Measurements from ENCODE around the gene NIP7. TPM values are rescaled to one million over a fixed set of nuclear protein-coding genes. Genes with fewer than 3 reads are reported as not detected.
"Not testable (repeated sequence)": the region's sequence is repeated elsewhere in the genome, so short reads cannot be mapped to it uniquely, and the experiment has no call there.

The NIP7 gene
- total RNA-seq, 2 donors from 2014 or later: 11.0 to 33.4 TPM

GRCh38 chr16:69346683-69347082, 7.1 kb downstream of the NIP7 start:
- ATAC-seq (ENCODE audit: insufficient number of reproducible peaks, low FRiP score, low read depth) (no peak), DNase-seq (ENCODE audit: low spot score) (no peak)
- Histone ChIP-seq H3K4me1 (ENCODE audit: control insufficient read depth in 1 of 2, low read depth in 2 of 2) (no peaks in the 10 kb centered on the region), H3K27me3 (replicated peaks; ENCODE audit: insufficient read depth) (no peaks in the 10 kb centered on the region), H3K27ac (no peak overlapping the region), H3K36me3 (peaks cover 12% of the 10 kb centered on the region), H3K4me3 (no peak overlapping the region), H3K9me3 (no peaks in the 10 kb centered on the region)
- no peak for TF ChIP-seq CTCF (IDR thresholded peaks at IDR 0.05)

- H3K36me3 ChIP-seq: peaks cover 6% of the 10 kb centered on the region
- H3K4me3 ChIP-seq: no peak overlapping the region
- H3K4me1 ChIP-seq (ENCODE audit: control insufficient read depth in 1 of 2, low read depth in 2 of 2): no peaks in the 10 kb centered on the region
- no peaks in the 10 kb centered on the region for H3K9me3 ChIP-seq
- no peaks in the 10 kb centered on the region for H3K27me3 ChIP-seq (replicated peaks; ENCODE audit: insufficient read depth)
- DNase-seq (ENCODE audit: low spot score) (no peak), ATAC-seq (ENCODE audit: insufficient number of reproducible peaks, low FRiP score, low read depth) (no peak)
- no peak for TF ChIP-seq CTCF (IDR thresholded peaks at IDR 0.05)
- H3K27ac ChIP-seq: no peak overlapping the region
Measured at GRCh38 chr16:69348222-69348621, 8.7 kb downstream of the NIP7 start.

- DNase-seq (ENCODE audit: low spot score) (no peak), ATAC-seq (ENCODE audit: insufficient number of reproducible peaks, low FRiP score, low read depth) (no peak)
- H3K27ac ChIP-seq: no peak overlapping the region
- no peaks in the 10 kb centered on the region for H3K27me3 ChIP-seq (replicated peaks; ENCODE audit: insufficient read depth)
- H3K4me1 ChIP-seq (ENCODE audit: control insufficient read depth in 1 of 2, low read depth in 2 of 2): no peaks in the 10 kb centered on the region
- no peak overlapping the region for H3K4me3 ChIP-seq
- TF ChIP-seq CTCF (IDR thresholded peaks at IDR 0.05): no peak
- H3K36me3 ChIP-seq: peaks cover 3% of the 10 kb centered on the region
- no peaks in the 10 kb centered on the region for H3K9me3 ChIP-seq
Measured at GRCh38 chr16:69349536-69349935, 10.0 kb downstream of the NIP7 start.

GRCh38 chr16:69350536-69351133, 11.1 kb downstream of the NIP7 start:
- Histone ChIP-seq H3K27me3 (replicated peaks; ENCODE audit: insufficient read depth) (no peaks in the 10 kb centered on the region), H3K27ac (no peak overlapping the region), H3K4me3 (no peak overlapping the region), H3K36me3 (peaks cover 3% of the 10 kb centered on the region), H3K4me1 (ENCODE audit: control insufficient read depth in 1 of 2, low read depth in 2 of 2) (no peaks in the 10 kb centered on the region), H3K9me3 (no peaks in the 10 kb centered on the region)
- no peak for TF ChIP-seq CTCF (IDR thresholded peaks at IDR 0.05)
- no peak for ATAC-seq (ENCODE audit: insufficient number of reproducible peaks, low FRiP score, low read depth)
- no peak for DNase-seq (ENCODE audit: low spot score)

- H3K27ac ChIP-seq: no peak within 1 kb of the TSS
- no peaks in the 10 kb centered on the region for H3K9me3 ChIP-seq
- TF ChIP-seq CTCF (IDR thresholded peaks at IDR 0.05): no peak
- H3K27me3 ChIP-seq (replicated peaks; ENCODE audit: insufficient read depth): no peaks in the 10 kb centered on the region
- DNase-seq (ENCODE audit: low spot score) (no peak), ATAC-seq (ENCODE audit: insufficient number of reproducible peaks, low FRiP score, low read depth) (no peak)
- H3K4me3 ChIP-seq: no peak within 1 kb of the TSS
- H3K4me1 ChIP-seq (ENCODE audit: control insufficient read depth in 1 of 2, low read depth in 2 of 2): no peaks in the 10 kb centered on the region
- H3K36me3 ChIP-seq: peaks cover 3% of the 10 kb centered on the region
Measured at GRCh38 chr16:69351309-69352027, 11.9 kb downstream of the NIP7 start, which contains the start of gene TMED6. TMED6 (minus strand) TSS chr16:69351786; CDS start chr16:69351753, 33 bp downstream.

GRCh38 chr16:69360070-69360469, 20.5 kb downstream of the NIP7 start:
- H3K27ac ChIP-seq; H3K27me3 ChIP-seq (replicated peaks; ENCODE audit: insufficient read depth); H3K36me3 ChIP-seq; H3K4me1 ChIP-seq (ENCODE audit: control insufficient read depth in 1 of 2, low read depth in 2 of 2); DNase-seq (ENCODE audit: low spot score); H3K4me3 ChIP-seq; ATAC-seq (ENCODE audit: insufficient number of reproducible peaks, low FRiP score, low read depth); H3K9me3 ChIP-seq: not testable (repeated sequence)
